Effector memory CD8-positive, alpha-beta T cell (primary cell): ENCODE data around the gene SFXN5.

Experiments
- ATAC-seq: fragments of 150-1000 bp; cut with Tn5 transposase; replicated peaks from 2 replicates; pipeline ENCODE4 v1.10.0; 2021; ENCODE audit warnings: mild to moderate bottlenecking, moderate library complexity
- DNase-seq, 3 experiments: peaks; one replicate each; pipeline ENCODE4 v3.0.0; 2021
- H3K27ac Mint-ChIP-seq, 2 donors: one replicate each; pipeline ENCODE4 v1.8.0; 2022; ENCODE audit warnings: mild to moderate bottlenecking in 2 of 2, mixed read lengths in 2 of 2, moderate library complexity in 2 of 2
- H3K27me3 Mint-ChIP-seq, 2 donors: one replicate each; pipeline ENCODE4 v1.8.0; 2022; ENCODE audit warnings: mixed read lengths in 2 of 2
- H3K36me3 Mint-ChIP-seq: one replicate; pipeline ENCODE4 v1.8.0; 2022; ENCODE audit warnings: mild to moderate bottlenecking, moderate library complexity, mixed read lengths; ENCODE audit not compliant: insufficient read depth
- H3K4me1 Mint-ChIP-seq, 2 donors: one replicate each; pipeline ENCODE4 v1.8.0; 2022; ENCODE audit warnings: low read depth in 2 of 2, mixed read lengths in 2 of 2
- H3K4me3 Mint-ChIP-seq, 2 donors: one replicate each; pipeline ENCODE4 v1.8.0; 2022; ENCODE audit warnings: mild to moderate bottlenecking in 2 of 2, mixed read lengths in 2 of 2, moderate library complexity in 2 of 2
- H3K9me3 Mint-ChIP-seq, 2 donors: one replicate each; pipeline ENCODE4 v1.8.0; 2022; ENCODE audit warnings: mixed read lengths in 2 of 2

SFXN5 gene

DNA sequence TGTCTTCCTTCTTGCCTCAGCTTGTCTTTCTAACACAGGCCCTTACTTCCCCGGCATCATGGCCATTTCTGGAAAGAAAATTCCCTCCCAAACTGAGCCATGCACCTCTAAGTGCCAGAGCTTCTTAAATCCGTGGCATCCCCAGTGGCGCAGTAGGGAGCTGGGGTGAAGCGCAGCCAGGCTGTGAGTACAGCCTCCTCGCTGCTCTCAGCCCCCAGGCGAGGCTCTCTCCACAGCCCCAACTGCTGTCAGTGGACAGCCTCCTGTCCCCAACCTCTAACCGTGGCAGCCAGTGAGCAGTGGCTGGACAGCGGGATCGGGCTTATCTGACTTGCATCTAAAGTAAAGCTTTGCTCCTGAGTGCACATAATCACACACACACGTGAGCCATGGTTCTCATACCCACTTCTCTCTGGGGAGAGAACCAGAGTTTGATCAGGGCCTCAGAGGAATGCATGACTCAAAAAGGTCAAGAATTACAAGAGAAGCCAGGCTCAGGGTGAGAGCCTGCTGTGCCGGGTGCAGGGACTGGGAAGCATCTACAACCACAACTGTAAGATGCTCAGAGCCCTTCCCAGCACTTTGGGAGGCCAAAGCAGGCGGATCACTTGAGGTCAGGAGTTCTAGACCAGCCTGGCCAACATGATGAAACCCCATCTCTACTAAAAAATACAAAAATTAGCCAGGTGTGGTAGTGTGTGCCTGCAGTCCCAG, 50.7 kb downstream of the SFXN5 start:
- Mint-ChIP-seq H3K27me3 (no peaks in the 10 kb centered on the region), H3K36me3 (no peaks in the 10 kb centered on the region), H3K9me3 (no peaks in the 10 kb centered on the region), H3K27ac (no peak overlapping the region), H3K4me3 (no peak overlapping the region), H3K4me1 (no peaks in the 10 kb centered on the region)
- no peak for DNase-seq
- no peak for ATAC-seq

DNA sequence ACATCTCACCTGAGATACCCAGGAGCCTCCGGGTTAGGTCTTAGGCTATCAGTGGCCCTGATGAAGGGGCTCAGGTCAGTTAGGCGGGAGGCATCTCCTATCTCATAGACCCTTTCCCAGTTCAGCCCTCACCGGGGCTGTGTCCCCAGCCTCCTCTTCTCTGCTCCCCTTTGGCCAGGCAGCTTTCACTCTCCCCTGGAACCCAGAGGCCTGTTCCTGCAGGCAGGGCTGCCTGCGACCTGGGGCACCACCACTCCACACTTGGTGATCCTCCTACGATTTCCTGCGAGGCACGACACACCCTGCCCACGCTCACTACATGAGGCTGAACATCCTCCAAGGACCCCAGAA, 51.2 kb downstream of the SFXN5 start:
- Mint-ChIP-seq H3K36me3 (no peaks in the 10 kb centered on the region), H3K9me3 (no peaks in the 10 kb centered on the region), H3K4me1 (no peaks in the 10 kb centered on the region), H3K27me3 (no peaks in the 10 kb centered on the region), H3K4me3 (no peak overlapping the region), H3K27ac (no peak overlapping the region)
- ATAC-seq (no peak), DNase-seq (no peak)

DNA sequence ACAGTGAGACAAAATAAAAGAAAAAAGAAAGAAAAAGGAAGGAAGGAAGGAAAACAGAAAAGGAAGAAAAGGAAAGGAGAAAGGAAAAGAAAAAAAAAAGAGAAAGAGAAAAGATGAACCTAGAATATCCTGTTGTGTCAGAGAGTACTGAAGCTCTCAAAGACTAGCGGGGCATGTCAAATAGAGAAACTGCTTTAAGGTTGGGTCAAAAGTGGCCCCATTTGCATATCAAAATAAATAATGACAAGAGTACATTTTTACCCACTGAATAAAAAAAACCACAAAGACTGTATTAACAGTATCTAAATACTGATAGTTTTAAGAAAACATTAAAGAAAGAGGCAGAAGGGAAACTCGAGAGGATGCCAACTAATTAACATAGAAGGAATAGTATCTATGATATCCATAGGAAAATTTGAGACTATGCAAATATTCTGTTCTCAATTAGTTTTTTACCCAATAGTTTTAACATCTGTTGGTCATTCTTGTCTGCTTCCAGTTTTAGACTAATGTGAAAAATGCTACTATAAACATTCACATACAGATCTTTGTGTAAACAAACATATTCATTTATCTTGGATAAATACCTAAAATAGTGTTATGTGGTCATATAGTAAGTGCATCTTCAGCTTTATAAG, 53.2 kb downstream of the SFXN5 start:
- H3K36me3 Mint-ChIP-seq, result no peaks in the 10 kb centered on the region
- no peaks in the 10 kb centered on the region for H3K27me3 Mint-ChIP-seq
- H3K4me3 Mint-ChIP-seq, result no peak overlapping the region
- DNase-seq (no peak), ATAC-seq (no peak)
- no peaks in the 10 kb centered on the region for H3K9me3 Mint-ChIP-seq
- no peak overlapping the region for H3K27ac Mint-ChIP-seq
- no peaks in the 10 kb centered on the region for H3K4me1 Mint-ChIP-seq

DNA sequence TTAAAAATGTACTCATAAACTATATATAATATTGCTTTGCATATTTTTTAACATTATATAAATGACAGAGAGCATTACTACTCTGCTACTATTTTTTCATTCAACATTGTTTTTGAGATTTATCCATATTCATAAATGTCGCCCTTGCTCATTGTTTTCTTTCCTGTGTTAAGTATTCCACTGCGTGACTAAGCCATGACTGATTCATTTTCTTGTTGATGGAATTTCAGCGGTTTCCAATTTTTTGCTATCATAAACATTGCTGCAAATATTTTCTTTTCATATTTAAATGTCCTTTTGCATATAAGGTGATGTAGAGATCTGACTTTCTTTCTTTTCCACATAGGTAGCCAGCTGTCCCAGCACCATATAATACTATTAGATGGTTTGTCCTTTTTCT, 57.6 kb downstream of the SFXN5 start:
- ATAC-seq, result no peak
- H3K4me3 Mint-ChIP-seq, result no peak overlapping the region
- H3K27ac Mint-ChIP-seq, result no peak overlapping the region
- H3K27me3 Mint-ChIP-seq, result no peaks in the 10 kb centered on the region
- no peak for DNase-seq
- no peaks in the 10 kb centered on the region for H3K9me3 Mint-ChIP-seq
- H3K4me1 Mint-ChIP-seq, result no peaks in the 10 kb centered on the region
- no peaks in the 10 kb centered on the region for H3K36me3 Mint-ChIP-seq

DNA sequence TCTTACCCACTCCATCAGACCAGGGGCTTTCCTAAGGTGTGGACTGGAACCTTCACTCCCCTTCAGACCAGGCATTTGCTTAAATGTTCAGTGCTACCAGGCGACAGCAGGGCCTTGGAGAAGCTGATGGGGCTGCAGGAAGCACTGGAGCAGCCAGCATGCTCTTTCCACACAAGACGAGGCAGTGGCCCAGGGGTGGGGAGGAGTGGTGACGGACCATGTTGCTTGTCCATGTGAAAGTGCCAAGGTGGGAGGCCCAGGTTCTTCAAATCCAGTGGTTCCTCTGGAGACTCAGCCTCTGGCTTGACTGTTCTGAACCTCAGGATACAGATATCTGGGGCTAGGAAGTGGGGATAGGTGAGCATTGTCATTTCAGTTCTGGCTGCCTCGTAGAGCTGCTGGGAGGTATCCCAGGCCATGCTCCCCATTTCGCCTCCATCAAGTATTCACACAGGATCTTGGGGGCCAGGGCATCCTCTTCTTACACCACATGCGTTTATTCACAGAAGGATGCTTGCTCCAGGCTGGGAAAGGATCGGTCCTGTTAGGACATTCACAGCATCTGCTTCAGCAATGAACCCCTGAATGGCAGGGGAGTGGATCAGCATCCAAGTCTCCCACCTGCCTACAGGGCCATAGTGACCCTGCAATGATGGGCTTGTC, 62.2 kb downstream of the SFXN5 start:
- H3K4me3 Mint-ChIP-seq, result no peak overlapping the region
- DNase-seq (no peak), ATAC-seq (no peak)
- H3K27ac Mint-ChIP-seq, result no peak overlapping the region
- no peaks in the 10 kb centered on the region for H3K9me3 Mint-ChIP-seq
- H3K27me3 Mint-ChIP-seq, result no peaks in the 10 kb centered on the region
- H3K36me3 Mint-ChIP-seq, result no peaks in the 10 kb centered on the region
- H3K4me1 Mint-ChIP-seq, result no peaks in the 10 kb centered on the region

DNA sequence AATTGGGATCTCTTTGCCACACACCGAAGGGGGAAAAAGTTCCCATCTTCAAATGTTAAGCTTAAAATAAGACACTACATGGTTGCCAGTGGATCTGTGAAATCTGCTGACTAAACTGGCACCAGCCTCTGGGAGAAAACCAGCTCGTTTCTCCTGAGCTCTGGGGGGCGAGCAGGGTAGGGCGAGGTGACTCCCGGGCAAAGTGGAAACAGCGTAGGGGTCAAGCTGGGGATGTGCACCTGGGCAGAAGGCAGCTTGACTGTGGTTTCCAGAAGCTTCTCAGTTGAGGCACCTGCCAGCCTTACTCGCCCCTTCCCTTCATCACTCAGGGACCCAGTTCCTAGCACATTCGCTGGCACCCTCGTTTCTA, 62.8 kb downstream of the SFXN5 start:
- ATAC-seq, result no peak

DNA sequence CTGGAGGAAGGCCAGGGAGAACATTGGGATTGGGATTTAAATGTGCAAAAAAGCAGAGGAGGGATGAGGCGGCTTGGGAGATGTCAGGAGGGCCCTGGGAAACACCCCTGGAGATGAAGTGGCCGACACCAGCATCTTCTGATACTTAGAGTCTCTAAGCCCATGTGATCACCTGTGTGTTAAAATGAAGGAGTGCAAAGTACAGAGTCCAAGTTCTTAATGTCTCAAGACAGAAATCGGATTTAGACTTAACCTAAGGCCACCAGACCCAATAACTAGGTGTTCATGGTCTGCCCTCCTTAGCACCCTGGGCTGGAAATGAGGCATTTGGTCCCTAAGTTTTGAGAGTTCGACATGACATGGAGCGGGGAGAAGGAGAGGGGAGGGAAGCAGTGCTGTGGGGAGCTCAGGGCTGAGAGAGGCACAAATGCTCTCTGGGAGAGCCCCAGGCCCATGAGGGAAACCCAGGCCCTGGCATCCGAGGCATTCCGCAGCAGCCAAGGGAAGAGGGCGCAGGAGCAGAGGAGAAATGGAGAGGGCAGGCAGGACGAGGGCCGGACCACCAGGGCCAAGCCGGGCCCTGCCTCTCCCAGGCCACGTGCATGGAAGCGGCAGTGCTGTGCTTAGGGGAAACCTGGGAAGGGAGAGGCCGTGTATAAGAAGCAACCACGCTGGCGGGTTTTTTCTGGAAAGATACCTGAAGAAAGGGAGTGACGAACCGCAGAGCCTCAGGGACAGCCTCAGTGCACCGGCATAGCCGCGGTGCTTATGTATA, 63.3 kb downstream of the SFXN5 start:
- no peaks in the 10 kb centered on the region for H3K27me3 Mint-ChIP-seq
- H3K27ac Mint-ChIP-seq, result no peak overlapping the region
- no peaks in the 10 kb centered on the region for H3K4me1 Mint-ChIP-seq
- H3K4me3 Mint-ChIP-seq, result no peak overlapping the region
- no peak for ATAC-seq
- DNase-seq, result no peak
- H3K9me3 Mint-ChIP-seq, result no peaks in the 10 kb centered on the region
- no peaks in the 10 kb centered on the region for H3K36me3 Mint-ChIP-seq

More for the DNA sequence above, 62.8 kb downstream of the SFXN5 start:
- Mint-ChIP-seq H3K4me3 (no peak overlapping the region), H3K27ac (no peak overlapping the region), H3K27me3 (no peaks in the 10 kb centered on the region), H3K4me1 (no peaks in the 10 kb centered on the region), H3K9me3 (no peaks in the 10 kb centered on the region), H3K36me3 (no peaks in the 10 kb centered on the region)
- no peak for DNase-seq

DNA sequence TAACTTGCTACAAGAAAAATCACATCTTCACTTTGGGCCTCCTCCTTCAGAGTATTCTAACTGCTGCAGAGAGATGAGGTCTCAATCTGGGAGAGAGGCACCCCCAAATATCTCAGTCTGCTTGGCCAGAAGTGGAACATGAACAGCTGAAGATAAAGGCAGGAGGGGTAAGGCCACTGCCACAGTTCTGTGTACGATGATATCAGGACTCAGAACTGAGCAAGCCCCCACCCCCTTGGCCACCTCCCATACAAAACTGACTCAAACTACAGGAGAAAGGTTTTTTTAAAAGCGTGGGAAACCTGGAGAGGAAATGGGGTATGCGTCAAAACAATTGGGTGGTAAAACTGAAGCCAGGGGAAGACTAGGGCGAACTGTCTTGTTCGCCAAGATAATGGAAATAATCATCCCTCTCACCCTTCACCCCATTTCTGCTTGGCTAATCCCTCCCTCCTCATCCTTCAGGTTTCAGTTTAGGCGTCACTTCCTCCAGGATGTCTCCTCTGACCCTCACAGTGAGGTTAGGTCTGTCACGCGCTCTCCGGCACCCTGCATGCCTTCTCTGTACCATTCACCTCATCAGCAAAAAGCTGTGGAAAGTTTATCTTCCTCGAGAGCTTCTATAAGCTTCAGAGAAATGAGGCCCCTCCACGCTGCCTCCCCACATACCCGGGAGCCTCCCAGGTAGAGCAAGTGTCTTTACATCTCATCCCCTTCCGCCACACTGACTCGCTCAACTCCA, 64.4 kb downstream of the SFXN5 start:
- Mint-ChIP-seq H3K9me3 (no peaks in the 10 kb centered on the region), H3K36me3 (no peaks in the 10 kb centered on the region), H3K4me3 (no peak overlapping the region), H3K4me1 (no peaks in the 10 kb centered on the region), H3K27me3 (no peaks in the 10 kb centered on the region), H3K27ac (no peak overlapping the region)
- ATAC-seq (no peak), DNase-seq (no peak)

DNA sequence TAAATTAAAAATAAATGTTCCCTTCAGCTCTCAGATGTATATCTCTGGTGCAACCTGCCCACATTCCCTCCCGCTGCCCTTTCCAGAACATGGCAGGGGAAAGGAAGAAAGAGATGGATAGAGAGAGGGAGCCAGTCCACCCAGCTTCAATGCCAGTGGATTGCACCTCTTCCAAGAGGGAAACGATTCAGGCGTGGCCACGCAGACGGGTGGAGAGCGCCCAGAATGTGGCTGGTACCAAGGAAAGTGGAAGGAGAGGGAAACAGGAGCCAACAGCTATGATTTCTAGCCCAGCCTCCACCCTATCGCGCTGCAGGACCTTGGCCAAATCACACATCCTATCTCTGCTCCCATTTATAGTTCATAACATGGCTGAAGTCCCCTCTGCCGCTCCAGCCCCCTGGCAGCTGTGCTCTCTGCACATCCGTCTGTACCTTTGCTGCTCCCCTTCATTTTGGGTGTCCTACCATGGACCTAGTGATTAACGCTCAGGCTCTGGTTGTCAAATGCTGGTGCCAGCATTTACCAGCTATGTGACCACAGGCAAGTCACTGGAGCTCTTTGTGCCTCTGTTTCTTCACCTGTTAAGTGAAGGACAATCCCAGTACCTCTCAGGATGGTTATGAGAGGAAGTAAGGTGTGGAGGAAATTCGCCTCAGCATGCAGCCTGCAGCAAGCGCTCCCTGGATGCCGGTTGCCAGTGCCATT, 66.5 kb downstream of the SFXN5 start:
- Mint-ChIP-seq H3K4me1 (no peaks in the 10 kb centered on the region), H3K4me3 (no peak overlapping the region), H3K9me3 (no peaks in the 10 kb centered on the region), H3K27ac (no peak overlapping the region), H3K27me3 (no peaks in the 10 kb centered on the region), H3K36me3 (no peaks in the 10 kb centered on the region)
- no peak for DNase-seq
- no peak for ATAC-seq

DNA sequence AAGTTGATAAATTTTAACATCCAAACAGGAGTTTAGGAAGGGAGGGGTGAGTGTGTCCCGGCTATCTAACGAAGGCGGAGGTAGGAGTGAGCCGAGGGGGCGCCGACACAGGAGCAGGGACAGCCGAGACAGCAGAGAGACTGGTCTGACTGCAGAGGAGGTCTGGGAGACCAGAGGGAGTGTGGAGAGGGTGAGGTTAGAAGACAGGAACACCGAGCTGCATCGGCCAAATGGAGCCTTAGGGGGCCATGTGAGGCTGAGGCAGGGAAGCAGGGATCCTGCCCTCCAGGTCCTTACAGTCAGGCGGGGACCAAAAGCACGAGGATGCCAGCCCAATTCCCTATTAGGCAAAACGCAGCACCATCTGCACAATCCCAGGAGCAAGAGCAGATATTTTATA, 67.0 kb downstream of the SFXN5 start:
- Mint-ChIP-seq H3K9me3 (no peaks in the 10 kb centered on the region), H3K36me3 (no peaks in the 10 kb centered on the region), H3K27ac (no peak overlapping the region), H3K4me3 (no peak overlapping the region), H3K27me3 (no peaks in the 10 kb centered on the region), H3K4me1 (no peaks in the 10 kb centered on the region)
- DNase-seq (no peak), ATAC-seq (no peak)

DNA sequence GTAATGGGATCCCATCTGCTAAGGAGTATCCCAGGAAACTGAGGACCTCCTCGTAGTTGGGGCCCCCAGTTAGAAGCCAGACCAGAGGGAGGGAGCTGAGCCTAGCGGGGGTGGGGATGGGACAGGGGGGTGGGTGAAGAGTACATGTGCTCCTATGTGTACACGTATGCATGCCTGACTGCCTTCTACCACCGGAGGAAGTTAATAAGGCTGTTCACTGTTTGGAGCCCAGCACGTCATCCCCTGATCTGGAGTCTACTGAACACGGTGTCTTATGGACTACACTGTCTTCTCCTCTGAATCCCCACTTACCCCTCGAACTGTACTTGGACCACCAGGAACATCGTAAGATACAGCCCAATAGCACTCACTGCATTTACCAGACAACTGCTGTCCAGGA, 68.5 kb downstream of the SFXN5 start:
- Mint-ChIP-seq H3K4me1 (no peaks in the 10 kb centered on the region), H3K9me3 (no peaks in the 10 kb centered on the region), H3K27me3 (no peaks in the 10 kb centered on the region), H3K4me3 (no peak overlapping the region), H3K36me3 (no peaks in the 10 kb centered on the region), H3K27ac (no peak overlapping the region)
- no peak for ATAC-seq
- DNase-seq, result no peak

DNA sequence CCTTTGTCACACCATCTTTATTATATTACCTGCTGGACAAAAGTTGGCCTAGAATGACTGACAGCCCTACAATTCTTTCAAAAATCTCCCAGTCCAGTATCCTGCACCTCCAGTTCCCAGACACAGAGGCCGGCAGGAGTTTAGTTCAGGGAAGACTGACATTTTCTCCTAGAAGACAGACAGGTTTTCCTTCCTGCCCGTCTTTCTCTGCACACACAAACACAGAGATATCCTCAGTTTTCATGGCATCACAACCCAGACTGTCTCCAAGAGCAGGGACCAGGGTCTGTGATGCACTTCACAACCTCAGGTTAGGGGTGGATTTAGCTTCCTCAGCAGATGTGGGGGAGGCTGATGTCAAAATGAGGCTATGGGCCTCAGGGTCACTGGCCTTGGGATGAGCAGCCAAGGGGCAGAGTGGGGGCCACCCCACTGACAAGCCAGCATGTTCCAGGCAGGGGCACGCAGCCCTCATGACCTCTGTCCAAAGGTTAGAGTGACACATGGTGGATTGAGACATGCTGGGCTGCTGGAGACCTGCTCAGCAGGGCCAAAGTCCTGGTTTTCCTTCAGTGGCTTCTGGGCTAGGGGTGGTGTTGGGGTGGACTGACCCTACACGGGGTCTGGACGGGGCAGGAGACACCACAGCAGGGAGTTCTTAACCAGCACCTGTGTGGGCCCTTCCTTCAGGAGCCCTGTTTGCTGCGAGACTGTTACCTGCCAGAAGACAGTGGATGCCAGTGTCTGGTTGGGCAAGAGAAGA, 70.5 kb downstream of the SFXN5 start:
- Mint-ChIP-seq H3K9me3 (no peaks in the 10 kb centered on the region), H3K36me3 (no peaks in the 10 kb centered on the region), H3K4me1 (no peaks in the 10 kb centered on the region), H3K4me3 (no peak overlapping the region), H3K27ac (no peak overlapping the region), H3K27me3 (no peaks in the 10 kb centered on the region)
- ATAC-seq (no peak), DNase-seq (no peak)
